Measurements from ENCODE around the gene DKKL1. TPM values are rescaled to one million over a fixed set of nuclear protein-coding genes. Genes with fewer than 3 reads are reported as not detected.

DKKL1 gene
- total and polyA plus RNA-seq, 8 donors, result 0.12 to 1.3 (median 0.46) TPM; not detected in 3

- Histone ChIP-seq H3K4me1 (no peaks in the 10 kb centered on the region), H3K4me3 (no peak overlapping the region), H3K27me3 (no peaks in the 10 kb centered on the region), H3K36me3 (no peaks in the 10 kb centered on the region), H3K9me3 (no peaks in the 10 kb centered on the region), H3K27ac (no peak overlapping the region)
- no peak for ATAC-seq
- DNase-seq, result no peak
- 92 to 93% methylated on average over 2 of the region's 2 CpGs for WGBS, 2 donors
- intact Hi-C loops (cut with DNase I), result no loop called here
- TF ChIP-seq, protein P1, sequence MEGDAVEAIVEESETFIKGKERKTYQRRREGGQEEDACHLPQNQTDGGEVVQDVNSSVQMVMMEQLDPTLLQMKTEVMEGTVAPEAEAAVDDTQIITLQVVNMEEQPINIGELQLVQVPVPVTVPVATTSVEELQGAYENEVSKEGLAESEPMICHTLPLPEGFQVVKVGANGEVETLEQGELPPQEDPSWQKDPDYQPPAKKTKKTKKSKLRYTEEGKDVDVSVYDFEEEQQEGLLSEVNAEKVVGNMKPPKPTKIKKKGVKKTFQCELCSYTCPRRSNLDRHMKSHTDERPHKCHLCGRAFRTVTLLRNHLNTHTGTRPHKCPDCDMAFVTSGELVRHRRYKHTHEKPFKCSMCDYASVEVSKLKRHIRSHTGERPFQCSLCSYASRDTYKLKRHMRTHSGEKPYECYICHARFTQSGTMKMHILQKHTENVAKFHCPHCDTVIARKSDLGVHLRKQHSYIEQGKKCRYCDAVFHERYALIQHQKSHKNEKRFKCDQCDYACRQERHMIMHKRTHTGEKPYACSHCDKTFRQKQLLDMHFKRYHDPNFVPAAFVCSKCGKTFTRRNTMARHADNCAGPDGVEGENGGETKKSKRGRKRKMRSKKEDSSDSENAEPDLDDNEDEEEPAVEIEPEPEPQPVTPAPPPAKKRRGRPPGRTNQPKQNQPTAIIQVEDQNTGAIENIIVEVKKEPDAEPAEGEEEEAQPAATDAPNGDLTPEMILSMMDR (IDR thresholded peaks at IDR 0.05), result no peak
- no peak for FAIRE-seq
Observed at GRCh38 chr19:49415810-49416200, 52.1 kb downstream of the DKKL1 start.

- H3K36me3 ChIP-seq, result no peaks in the 10 kb centered on the region
- H3K27me3 ChIP-seq, result peaks cover 0 to 7% (median under 1%) of the 10 kb centered on the region in 4 donors
- no peak overlapping the region for H3K4me3 ChIP-seq
- intact Hi-C loops (cut with DNase I), result no loop called here
- H3K27ac ChIP-seq, result no peak overlapping the region
- TF ChIP-seq, protein P1 (IDR thresholded peaks at IDR 0.05), result no peak
- no peak for DNase-seq
- WGBS, 2 donors, result 59 to 62% methylated on average over 7 of the region's 7 CpGs
- no peak for FAIRE-seq
- no peaks in the 10 kb centered on the region for H3K4me1 ChIP-seq
- ATAC-seq, result no peak
- H3K9me3 ChIP-seq, result no peaks in the 10 kb centered on the region
Observed at GRCh38 chr19:49417088-49417487, 53.4 kb downstream of the DKKL1 start.

DNA sequence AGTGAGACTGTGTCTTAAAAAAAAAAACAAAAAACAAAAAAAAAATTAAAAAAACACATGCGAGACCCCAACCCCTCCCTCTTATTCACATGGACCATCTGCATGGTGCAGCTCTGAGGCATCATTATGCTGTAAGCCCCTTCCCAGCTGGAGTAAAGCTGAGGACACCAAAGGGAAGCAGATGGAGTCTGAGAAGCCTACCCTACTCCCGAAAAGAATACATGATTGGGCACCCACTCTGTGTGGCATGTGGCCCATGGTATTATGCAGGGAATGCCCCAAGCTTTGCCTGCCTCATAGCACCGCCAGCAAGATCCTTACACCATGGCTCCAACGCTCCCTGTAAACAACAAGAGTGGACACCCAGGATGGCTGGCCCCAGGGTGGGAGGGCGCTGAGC lies 54.8 kb downstream of the DKKL1 start:
- Histone ChIP-seq H3K9me3 (no peaks in the 10 kb centered on the region), H3K4me1 (no peaks in the 10 kb centered on the region), H3K27ac (no peak overlapping the region), H3K4me3 (no peak overlapping the region), H3K36me3 (no peaks in the 10 kb centered on the region), H3K27me3 (peaks cover 0 to 15% (median 8%) of the 10 kb centered on the region in 4 donors)
- TF ChIP-seq, protein P1 (IDR thresholded peaks at IDR 0.05), result no peak
- intact Hi-C loops (cut with DNase I), result no loop called here
- 57 to 68% methylated on average over 5 of the region's 5 CpGs for WGBS, 2 donors
- ATAC-seq, result no peak
- FAIRE-seq, result no peak
- no peak for DNase-seq

DNA sequence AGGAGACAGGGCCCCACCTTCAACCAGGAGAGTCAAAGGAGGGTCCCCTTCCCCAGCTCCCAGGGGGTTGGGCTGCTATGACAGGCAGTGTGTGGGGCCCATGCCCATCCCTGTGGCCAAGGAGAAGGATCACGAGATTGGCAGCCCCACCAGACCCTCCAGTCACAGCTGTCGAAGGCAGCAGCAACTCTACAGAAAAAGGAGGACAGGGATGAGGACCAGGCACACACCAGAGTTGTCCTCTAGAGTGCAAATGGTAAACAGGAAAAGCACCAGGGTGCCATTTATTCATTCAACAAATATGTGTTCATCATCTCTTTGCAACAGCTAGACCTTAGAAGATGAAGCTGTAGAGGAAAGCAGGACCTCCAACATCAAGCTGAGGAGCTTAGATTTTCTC lies 55.5 kb downstream of the DKKL1 start:
- 39 to 48% methylated on average over 2 of the region's 2 CpGs for WGBS, 2 donors
- peaks cover 0 to 21% (median 11%) of the 10 kb centered on the region in 4 donors for H3K27me3 ChIP-seq
- no peak overlapping the region for H3K27ac ChIP-seq
- TF ChIP-seq, protein P1 (IDR thresholded peaks at IDR 0.05), result no peak
- ATAC-seq (no peak), FAIRE-seq (no peak), DNase-seq (no peak)
- no peaks in the 10 kb centered on the region for H3K9me3 ChIP-seq
- no peaks in the 10 kb centered on the region for H3K36me3 ChIP-seq
- intact Hi-C loops (cut with DNase I), result no loop called here
- no peak overlapping the region for H3K4me3 ChIP-seq
- H3K4me1 ChIP-seq, result no peaks in the 10 kb centered on the region

DNA sequence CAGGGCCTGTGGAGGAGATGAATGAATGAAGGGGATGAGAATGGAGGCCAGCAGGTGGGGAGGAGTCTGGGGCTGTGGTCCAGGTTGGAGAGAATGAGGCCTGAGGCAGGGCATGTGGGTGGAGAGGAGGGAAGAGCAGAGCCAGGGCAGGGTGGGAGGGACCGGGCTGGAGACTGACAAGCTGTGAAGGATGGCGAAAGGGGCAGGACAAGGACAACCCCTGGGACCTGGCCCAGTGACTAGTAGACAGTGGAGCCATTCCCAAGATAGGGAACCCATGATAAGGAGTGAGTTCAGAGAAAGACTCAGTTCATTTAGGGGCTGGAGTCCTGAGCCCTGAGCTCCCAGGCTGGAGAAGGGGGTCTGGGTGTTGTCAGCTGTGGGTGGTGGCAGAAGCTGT lies 56.5 kb downstream of the DKKL1 start:
- H3K36me3 ChIP-seq, result no peaks in the 10 kb centered on the region
- no peaks in the 10 kb centered on the region for H3K9me3 ChIP-seq
- 69 to 78% methylated on average over 2 of the region's 2 CpGs for WGBS, 2 donors
- ATAC-seq, result no peak
- H3K27me3 ChIP-seq, result peaks cover 0 to 21% (median 11%) of the 10 kb centered on the region in 4 donors
- FAIRE-seq, result no peak
- H3K4me3 ChIP-seq, result no peak overlapping the region
- no peak for DNase-seq
- intact Hi-C loops (cut with DNase I), result no loop called here
- TF ChIP-seq, protein P1 (IDR thresholded peaks at IDR 0.05), result no peak
- no peaks in the 10 kb centered on the region for H3K4me1 ChIP-seq
- no peak overlapping the region for H3K27ac ChIP-seq

All from pancreas (tissue), 10 donors.